Progenitor cell of endocrine pancreas (in vitro differentiated cells): ENCODE results near the gene ATP6V0B. TPM values are rescaled to one million over a fixed set of nuclear protein-coding genes. Genes with fewer than 3 reads are reported as not detected.
A peak's percentile ranks its signal among the peaks of the same experiment; 100 is the strongest.

Source experiments
- DNase-seq: peaks from one replicate; pipeline ENCODE4 v3.0.0; 2021; ENCODE audit warnings: low spot score; ENCODE audit not compliant: unreplicated experiment
- H3K27ac Mint-ChIP-seq: 2 replicates; pipeline ENCODE4 v1.8.0; 2021; ENCODE audit warnings: mild to moderate bottlenecking, moderate library complexity, mixed read lengths
- H3K27me3 Mint-ChIP-seq: 2 replicates; pipeline ENCODE4 v1.8.0; 2021; ENCODE audit warnings: mixed read lengths
- H3K36me3 Mint-ChIP-seq: 2 replicates; pipeline ENCODE4 v1.8.0; 2022; ENCODE audit warnings: mixed read lengths; ENCODE audit not compliant: insufficient read depth
- H3K4me1 Mint-ChIP-seq: 2 replicates; pipeline ENCODE4 v1.8.0; 2021; ENCODE audit warnings: low read depth, mixed read lengths
- H3K4me3 Mint-ChIP-seq: 2 replicates; pipeline ENCODE4 v1.8.0; 2021; ENCODE audit warnings: low read depth, mild to moderate bottlenecking, moderate library complexity, mixed read lengths
- H3K9me3 Mint-ChIP-seq: 2 replicates; pipeline ENCODE4 v1.8.0; 2021; ENCODE audit warnings: low read depth, mixed read lengths
- CTCF ChIP-seq: fragments of 200-600 bp; sonication (generic); IDR thresholded peaks from one replicate; pipeline ENCODE4 v1.5.0; 2021; ENCODE audit warnings: antibody characterized with exemption, mild to moderate bottlenecking; ENCODE audit not compliant: unreplicated experiment
- total RNA-seq: library from RNA; stranded (reverse); gene quantifications from 2 replicates; pipeline ENCODE4 v1.2.1, GENCODE V29; 2021

The ATP6V0B gene
- total RNA-seq, 1 donor from 2014 or later, result 104 TPM

GRCh38 chr1:43986712-43987111 lies 12.0 kb downstream of the ATP6V0B start:
- peak overlapping the region; percentile 90 for H3K27ac Mint-ChIP-seq

GRCh38 chr1:43987159-43987902 lies 12.6 kb downstream of the ATP6V0B start:
- Mint-ChIP-seq H3K36me3 (peaks cover 16% of the 10 kb centered on the region), H3K4me1 (peaks cover 29% of the 10 kb centered on the region), H3K27ac (peak overlapping the region; percentile 90), H3K4me3 (peak overlapping the region; percentile 44), H3K27me3 (no peaks in the 10 kb centered on the region), H3K9me3 (no peaks in the 10 kb centered on the region)
- no peak for TF ChIP-seq CTCF
- no peak for DNase-seq

More at GRCh38 chr1:43986712-43987111, 12.0 kb downstream of the ATP6V0B start:
- DNase-seq, result no peak
- TF ChIP-seq CTCF, result no peak
- Mint-ChIP-seq H3K36me3 (peaks cover 16% of the 10 kb centered on the region), H3K4me3 (no peak overlapping the region), H3K27me3 (no peaks in the 10 kb centered on the region), H3K9me3 (no peaks in the 10 kb centered on the region), H3K4me1 (peaks cover 26% of the 10 kb centered on the region)

GRCh38 chr1:43990271-43991199 lies 15.8 kb downstream of the ATP6V0B start:
- H3K27ac Mint-ChIP-seq, result peak overlapping the region; percentile 96
- H3K36me3 Mint-ChIP-seq, result peaks cover 3% of the 10 kb centered on the region
- peaks cover 38% of the 10 kb centered on the region for H3K4me1 Mint-ChIP-seq
- no peak for TF ChIP-seq CTCF
- DNase-seq, result no peak
- no peaks in the 10 kb centered on the region for H3K27me3 Mint-ChIP-seq
- H3K9me3 Mint-ChIP-seq, result no peaks in the 10 kb centered on the region
- peak overlapping the region; percentile 88 for H3K4me3 Mint-ChIP-seq

GRCh38 chr1:43991200-43991475 lies 16.4 kb downstream of the ATP6V0B start:
- TF ChIP-seq CTCF, result no peak
- Mint-ChIP-seq H3K27ac (peak overlapping the region; percentile 96), H3K36me3 (no peaks in the 10 kb centered on the region), H3K9me3 (no peaks in the 10 kb centered on the region), H3K27me3 (no peaks in the 10 kb centered on the region), H3K4me1 (peaks cover 36% of the 10 kb centered on the region), H3K4me3 (peak overlapping the region; percentile 88)
- no peak for DNase-seq

- no peak for TF ChIP-seq CTCF
- Mint-ChIP-seq H3K4me3 (peak within 1 kb of the TSS; percentile 88), H3K4me1 (peaks cover 35% of the 10 kb centered on the region), H3K27me3 (no peaks in the 10 kb centered on the region), H3K36me3 (no peaks in the 10 kb centered on the region), H3K9me3 (no peaks in the 10 kb centered on the region), H3K27ac (peak within 1 kb of the TSS; percentile 96)
- peak; percentile 61 for DNase-seq
These were observed 16.9 kb downstream of the ATP6V0B start, which contains the start of gene CCDC24 for GRCh38 chr1:43991476-43992231. TSS of gene CCDC24 (plus strand) at chr1:43991599. CDS start at chr1:43991879, 280 bp downstream.
